ENCODE results near the gene MAD1L1.
"Not testable (repeated sequence)": the region's sequence is repeated elsewhere in the genome, so short reads cannot be mapped to it uniquely, and the experiment has no call there.

The MAD1L1 gene

GRCh38 chr7:1883031-1883761 is 349.5 kb downstream of the MAD1L1 start:
- DNase-seq (ENCODE audit: low read depth): peak; percentile 83
- no peak overlapping the region for H3K4me3 ChIP-seq (ENCODE audit: control insufficient read depth, low read depth, low read length)
- no peak for TF ChIP-seq CTCF (conservative IDR thresholded peaks at IDR 0.05; ENCODE audit: control insufficient read depth, insufficient read depth, low read depth, low read length)

- no peak overlapping the region for H3K4me3 ChIP-seq (ENCODE audit: control insufficient read depth, low read depth, low read length)
- DNase-seq (ENCODE audit: low read depth): no peak
- TF ChIP-seq CTCF (conservative IDR thresholded peaks at IDR 0.05; ENCODE audit: control insufficient read depth, insufficient read depth, low read depth, low read length): no peak
Observed at GRCh38 chr7:1882451-1882850, 350.3 kb downstream of the MAD1L1 start.

- H3K4me3 ChIP-seq (ENCODE audit: control insufficient read depth, low read depth, low read length): no peak overlapping the region
- TF ChIP-seq CTCF (conservative IDR thresholded peaks at IDR 0.05; ENCODE audit: control insufficient read depth, insufficient read depth, low read depth, low read length): no peak
- DNase-seq (ENCODE audit: low read depth): no peak
Observed at GRCh38 chr7:1881946-1882345, 350.8 kb downstream of the MAD1L1 start.

- DNase-seq (ENCODE audit: low read depth); H3K4me3 ChIP-seq (ENCODE audit: control insufficient read depth, low read depth, low read length): not testable (repeated sequence)
Observed at GRCh38 chr7:1876641-1877040, 356.1 kb downstream of the MAD1L1 start.

GRCh38 chr7:1875392-1876199 is 357.1 kb downstream of the MAD1L1 start:
- DNase-seq (ENCODE audit: low read depth); H3K4me3 ChIP-seq (ENCODE audit: control insufficient read depth, low read depth, low read length): not testable (repeated sequence)
- peak; percentile 14 for TF ChIP-seq CTCF (conservative IDR thresholded peaks at IDR 0.05; ENCODE audit: control insufficient read depth, insufficient read depth, low read depth, low read length)

- not testable (repeated sequence) for DNase-seq (ENCODE audit: low read depth); H3K4me3 ChIP-seq (ENCODE audit: control insufficient read depth, low read depth, low read length)
Observed at GRCh38 chr7:1874590-1875391, 358.0 kb downstream of the MAD1L1 start.

- TF ChIP-seq CTCF (conservative IDR thresholded peaks at IDR 0.05; ENCODE audit: control insufficient read depth, insufficient read depth, low read depth, low read length): no peak
- no peak overlapping the region for H3K4me3 ChIP-seq (ENCODE audit: control insufficient read depth, low read depth, low read length)
- DNase-seq (ENCODE audit: low read depth): no peak
Observed at GRCh38 chr7:1873857-1874589, 358.7 kb downstream of the MAD1L1 start.

Data from fibroblast of mammary gland (primary cell).